Daoy (cell line): ENCODE results near the gene ZNF883. TPM values are rescaled to one million over a fixed set of nuclear protein-coding genes. Genes with fewer than 3 reads are reported as not detected.
"Not testable (repeated sequence)": the region's sequence is repeated elsewhere in the genome, so short reads cannot be mapped to it uniquely, and the experiment has no call there.

Source experiments
- DNase-seq: peaks from one replicate; pipeline ENCODE4 v3.0.0-alpha.2; 2015; ENCODE audit warnings: low read depth
- total RNA-seq: library from RNA; depleted of rRNA; stranded (reverse); fragments of >200 nt; shearing (Covaris generic); gene quantifications from 2 replicates; pipeline ENCODE4 v1.2.3, GENCODE V29; 2014; rRNA removed

ZNF883 gene
- 5.3 and 6.5 TPM in 2 replicates for total RNA-seq

GRCh38 chr9:113011911-113012381 lies at the start of gene ZNF883:
ZNF883 (minus strand) TSS chr9:113012192.
- DNase-seq: peak; percentile 79

- not testable (repeated sequence) for DNase-seq
Measured at GRCh38 chr9:113061072-113061850, 49.3 kb upstream of the ZNF883 start.

- peak; percentile 29 for DNase-seq
Measured at GRCh38 chr9:113059581-113060284, 47.7 kb upstream of the ZNF883 start.

DNA sequence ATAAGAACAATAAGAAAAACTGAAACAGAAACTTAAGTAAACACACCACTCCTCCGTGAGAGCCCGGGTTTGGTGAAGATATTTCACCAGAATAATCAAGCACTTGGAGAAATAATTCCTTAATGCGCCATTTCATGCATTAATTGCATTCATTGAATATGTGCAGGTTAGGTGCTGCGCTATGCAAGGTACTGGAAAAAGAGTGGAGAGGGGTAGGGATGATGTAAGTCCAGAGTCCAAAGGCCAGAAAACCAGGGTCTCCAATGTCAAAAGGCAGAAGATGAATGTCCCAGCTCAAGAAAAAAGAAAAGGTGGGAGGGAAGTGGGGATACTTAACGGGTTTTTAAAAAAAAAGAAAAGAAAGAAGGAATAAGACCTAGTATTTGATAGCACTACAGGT lies 45.2 kb upstream of the ZNF883 start:
- no peak for DNase-seq

- peak; percentile 98 for DNase-seq
Measured at GRCh38 chr9:113056191-113057106, 44.5 kb upstream of the ZNF883 start, which contains the start of gene ZFP37. ZFP37 (minus strand) TSS chr9:113056724; CDS start chr9:113056688, 36 bp downstream.

- no peak for DNase-seq
Measured at GRCh38 chr9:113042884-113043657, 31.1 kb upstream of the ZNF883 start.

- DNase-seq: no peak
Measured at GRCh38 chr9:113026200-113026599, 14.2 kb upstream of the ZNF883 start.

DNA sequence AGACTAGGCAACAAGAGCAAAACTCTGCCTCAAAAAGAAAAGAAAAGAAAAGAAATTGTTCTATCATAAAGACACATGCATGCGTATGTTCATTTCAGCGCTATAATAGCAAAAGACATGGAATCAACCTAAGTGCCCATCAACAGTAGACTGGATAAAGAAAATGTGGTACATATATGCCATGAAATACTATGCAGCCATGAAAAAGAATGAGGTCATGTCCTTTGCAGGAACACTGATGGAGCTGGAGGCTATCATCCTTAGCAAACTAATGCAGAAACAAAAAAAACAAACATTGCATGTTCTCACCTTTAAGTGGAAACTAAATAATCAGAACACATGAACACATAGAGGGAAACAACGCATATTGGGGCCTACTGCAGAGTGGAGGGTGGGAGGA lies 6.3 kb upstream of the ZNF883 start:
- DNase-seq: no peak

DNA sequence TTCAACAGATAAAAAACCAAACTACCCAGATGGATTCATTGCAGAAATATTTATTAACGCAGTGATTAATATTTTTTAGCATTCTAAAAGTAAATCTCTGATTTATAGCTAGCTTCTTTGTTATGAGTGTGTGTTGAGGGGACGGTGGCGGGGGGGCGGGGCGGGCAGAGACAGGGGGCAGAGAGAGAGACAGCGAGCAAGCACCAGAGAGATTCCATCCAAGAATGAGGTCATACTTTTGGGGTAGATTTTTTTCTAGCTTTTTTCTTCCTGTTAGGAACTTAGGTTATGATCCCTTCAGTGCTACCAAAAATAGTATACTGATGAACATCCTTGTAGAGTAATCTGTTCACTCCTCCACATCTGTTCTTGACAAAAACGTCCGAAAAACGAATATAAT lies 500 bp upstream of the ZNF883 start:
- DNase-seq: peak; percentile 9

DNA sequence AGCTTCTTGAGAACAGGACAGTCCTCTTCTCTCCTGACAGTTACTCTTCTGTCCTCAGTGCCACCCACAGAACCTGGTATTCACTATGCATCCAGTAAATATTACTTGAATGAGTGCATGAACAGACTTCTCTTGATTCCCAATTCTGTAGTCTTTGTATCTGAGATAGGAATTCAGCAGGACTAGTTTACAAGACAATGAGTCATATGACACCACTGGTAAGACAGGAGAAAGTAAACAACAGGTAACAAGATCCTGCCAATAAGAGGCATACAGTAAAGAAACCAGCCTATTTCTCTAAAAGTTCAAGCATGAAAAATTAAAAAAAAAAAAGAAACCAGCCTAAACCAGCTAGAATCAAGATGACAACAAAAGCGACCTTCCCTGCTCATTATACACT lies 6.2 kb downstream of the ZNF883 start:
- no peak for DNase-seq

GRCh38 chr9:112997236-112997941 lies 14.6 kb downstream of the ZNF883 start:
- no peak for DNase-seq

DNA sequence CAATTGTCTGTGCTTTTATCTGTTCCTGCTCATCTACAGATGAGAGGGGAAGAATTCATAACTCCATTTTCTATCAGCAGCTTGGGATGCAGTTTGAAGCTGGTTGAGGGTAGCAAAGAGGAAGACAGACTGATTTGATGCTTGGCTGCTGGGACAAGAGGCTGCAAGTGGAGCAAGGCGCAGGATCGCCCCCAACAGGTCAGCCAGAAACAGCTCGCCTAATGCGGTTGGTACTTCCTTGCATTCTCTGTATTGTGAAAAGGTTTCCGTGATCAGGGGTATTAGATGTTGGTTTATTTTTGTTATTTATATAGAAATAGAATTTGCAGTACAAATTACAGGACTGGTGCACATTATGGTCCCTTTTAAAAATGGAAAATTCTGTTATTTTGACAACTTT lies 40.6 kb downstream of the ZNF883 start:
- DNase-seq: no peak

DNA sequence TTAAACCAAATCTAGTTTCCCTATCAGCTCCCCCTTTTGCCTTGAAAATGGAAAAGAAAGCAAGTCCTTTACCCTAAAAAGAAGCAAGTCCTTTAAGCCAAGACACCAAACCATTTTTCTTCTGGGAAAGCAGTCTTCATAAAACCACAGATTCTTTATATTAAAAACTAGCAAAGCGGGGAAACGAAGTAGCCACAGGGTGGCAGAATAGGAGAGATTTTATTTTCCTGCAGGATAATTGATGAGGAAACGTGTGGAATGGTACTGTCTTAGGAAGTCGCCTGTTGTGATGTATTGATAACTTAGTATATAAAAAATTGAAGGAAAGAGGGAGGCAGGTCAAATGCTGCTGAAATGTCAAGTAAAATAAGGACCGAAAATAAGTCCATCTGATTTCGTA lies 41.1 kb downstream of the ZNF883 start:
- no peak for DNase-seq

- DNase-seq: no peak
Measured at GRCh38 chr9:112969730-112970129, 42.3 kb downstream of the ZNF883 start.

DNA sequence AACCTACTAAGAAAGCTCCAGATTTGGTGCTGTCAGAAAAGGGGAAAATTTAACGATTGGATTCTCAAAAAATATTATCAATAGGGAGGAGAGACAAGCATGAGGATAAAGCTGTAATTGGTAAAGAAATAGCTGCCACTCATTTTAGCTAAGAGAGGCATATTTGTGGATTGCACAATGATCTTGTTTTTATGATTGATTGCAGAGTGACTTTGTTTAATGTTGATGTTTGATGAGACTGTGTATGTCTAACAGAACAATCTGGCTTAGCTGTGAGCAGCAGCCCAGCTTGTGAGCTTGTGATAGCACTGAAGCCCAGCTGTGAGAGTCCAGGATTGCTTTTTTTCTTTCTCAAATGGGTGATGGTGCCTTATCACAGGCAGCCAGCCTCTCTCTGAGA lies 56.4 kb downstream of the ZNF883 start:
- DNase-seq: no peak

DNA sequence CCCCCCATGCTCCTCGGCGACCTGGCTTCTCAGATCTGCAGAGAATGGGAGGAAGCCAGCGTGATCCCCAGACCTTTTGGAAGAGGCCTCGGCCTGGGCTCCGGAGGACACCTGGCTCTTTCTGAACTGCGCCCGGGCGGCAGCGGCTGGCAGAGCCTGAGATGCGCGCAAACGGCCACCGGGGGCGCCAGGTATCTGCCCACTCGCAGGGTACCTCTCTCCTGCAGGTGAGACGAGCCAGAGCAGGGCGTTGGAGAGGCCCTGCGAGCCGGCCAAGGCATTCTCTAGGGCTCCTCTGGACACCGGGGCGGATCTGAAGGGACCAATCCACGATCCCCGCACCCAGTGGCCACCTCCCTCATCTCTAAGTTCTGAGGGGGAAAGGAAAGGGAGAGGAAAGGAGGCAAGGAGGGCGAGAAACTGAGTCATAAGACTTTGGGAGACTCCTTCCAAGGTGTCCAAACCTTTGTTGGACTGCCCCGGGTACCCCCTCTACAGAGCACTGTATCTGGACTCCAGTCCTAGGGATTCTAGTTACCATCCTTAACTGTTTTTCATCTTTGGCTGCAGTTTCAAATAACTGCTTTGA lies 66.3 kb downstream of the ZNF883 start:
- no peak for DNase-seq

- DNase-seq: no peak
Measured at GRCh38 chr9:112939418-112939817, 72.6 kb downstream of the ZNF883 start.

DNA sequence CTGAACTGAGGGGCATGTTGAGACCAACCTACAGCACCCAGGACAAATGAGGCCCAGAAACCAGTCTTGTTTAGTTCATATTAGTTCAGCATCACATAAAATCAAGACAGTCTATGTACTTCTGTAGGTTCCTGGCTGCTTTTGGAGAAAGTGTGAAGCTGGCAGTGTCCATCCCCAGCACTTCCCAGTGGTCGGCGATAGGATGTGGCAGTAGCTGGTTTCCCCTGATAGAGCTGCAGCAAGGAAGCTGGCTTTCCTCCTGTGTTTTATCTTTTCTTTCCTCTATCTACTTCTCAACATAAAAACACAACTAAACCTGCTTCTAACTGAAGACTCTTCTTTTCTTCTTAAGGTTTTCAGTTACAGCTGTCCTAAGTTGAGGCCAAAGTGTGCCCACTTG lies 78.3 kb downstream of the ZNF883 start:
- no peak for DNase-seq

DNA sequence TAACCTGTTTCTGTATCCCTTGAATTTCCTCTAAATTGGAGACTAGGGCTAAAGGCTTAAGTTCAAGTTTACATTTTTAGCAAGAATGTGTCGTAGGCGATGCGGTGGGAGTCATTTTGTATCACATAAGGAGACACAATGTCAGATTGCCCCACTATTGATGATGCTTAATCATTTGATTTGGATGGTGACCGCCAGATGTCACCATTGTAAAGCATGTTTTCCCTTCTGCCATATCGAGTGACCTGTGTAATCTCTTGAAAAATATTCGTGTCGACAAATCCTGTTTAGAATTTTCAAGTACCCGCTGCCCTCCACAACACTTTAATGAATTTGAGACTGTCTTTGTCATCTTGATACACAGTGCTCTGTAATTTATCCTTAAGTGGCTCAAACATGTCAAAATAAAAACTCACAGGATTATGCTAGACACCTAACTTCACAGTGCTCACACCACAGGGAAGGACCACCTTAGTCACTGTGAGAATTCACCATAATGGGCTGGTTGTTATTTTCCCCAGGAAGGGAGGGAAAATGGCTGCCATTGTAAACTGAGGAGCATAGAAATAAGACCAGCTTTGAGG lies 86.8 kb downstream of the ZNF883 start:
- peak; percentile 49 for DNase-seq

GRCh38 chr9:112921549-112921948 lies 90.4 kb downstream of the ZNF883 start:
- peak; percentile 13 for DNase-seq
